ENCODE results near the gene RALBP1.
"Not testable (repeated sequence)": the region's sequence is repeated elsewhere in the genome, so short reads cannot be mapped to it uniquely, and the experiment has no call there.

The RALBP1 gene

GRCh38 chr18:9474983-9475642 lies at the start of gene RALBP1:
Gene RALBP1, plus strand, starts transcription at chr18:9475513. Its CDS starts 37,533 bp downstream, at chr18:9513046.
- peak; percentile 98 to 100 for DNase-seq

- DNase-seq = no peak
These were observed 48.6 kb upstream of the RALBP1 start for GRCh38 chr18:9426753-9427152.

- DNase-seq = no peak
These were observed 47.0 kb upstream of the RALBP1 start for GRCh38 chr18:9428301-9428706.

- DNase-seq = no peak
These were observed 46.3 kb upstream of the RALBP1 start for GRCh38 chr18:9428862-9429661.

GRCh38 chr18:9429662-9429993 lies 45.7 kb upstream of the RALBP1 start:
- DNase-seq = no peak

- DNase-seq = not testable (repeated sequence)
These were observed 45.0 kb upstream of the RALBP1 start for GRCh38 chr18:9430315-9430714.

- DNase-seq = no peak
These were observed 44.0 kb upstream of the RALBP1 start for GRCh38 chr18:9431296-9431695.

GRCh38 chr18:9433122-9433521 lies 42.2 kb upstream of the RALBP1 start:
- DNase-seq = not testable (repeated sequence)

GRCh38 chr18:9433671-9434121 lies 41.6 kb upstream of the RALBP1 start:
- DNase-seq = no peak

GRCh38 chr18:9434122-9434701 lies 41.1 kb upstream of the RALBP1 start:
- DNase-seq = no peak

- DNase-seq = no peak
These were observed 40.3 kb upstream of the RALBP1 start for GRCh38 chr18:9435041-9435440.

- no peak for DNase-seq
These were observed 38.9 kb upstream of the RALBP1 start for GRCh38 chr18:9436206-9436929.

- DNase-seq = no peak
These were observed 38.3 kb upstream of the RALBP1 start for GRCh38 chr18:9437021-9437437.

- no peak for DNase-seq
These were observed 37.6 kb upstream of the RALBP1 start for GRCh38 chr18:9437672-9438071.

- no peak for DNase-seq
These were observed 34.3 kb upstream of the RALBP1 start for GRCh38 chr18:9441061-9441460.

GRCh38 chr18:9444549-9444948 lies 30.8 kb upstream of the RALBP1 start:
- DNase-seq = no peak

- no peak for DNase-seq
These were observed 28.5 kb upstream of the RALBP1 start for GRCh38 chr18:9446839-9447238.

- DNase-seq = no peak
These were observed 28.0 kb upstream of the RALBP1 start for GRCh38 chr18:9447334-9447733.

- no peak for DNase-seq
These were observed 25.5 kb upstream of the RALBP1 start for GRCh38 chr18:9449600-9450414.

- DNase-seq = not testable (repeated sequence)
These were observed 24.4 kb upstream of the RALBP1 start for GRCh38 chr18:9450920-9451319.

- no peak for DNase-seq
These were observed 22.0 kb upstream of the RALBP1 start for GRCh38 chr18:9453283-9453682.

- DNase-seq = no peak
These were observed 21.1 kb upstream of the RALBP1 start for GRCh38 chr18:9454061-9454703.
